ENCODE data around the gene PPP1R1B.

Gene PPP1R1B

GRCh38 chr17:39671651-39672521 is 45.1 kb downstream of the PPP1R1B start:
- no peak for DNase-seq

DNA sequence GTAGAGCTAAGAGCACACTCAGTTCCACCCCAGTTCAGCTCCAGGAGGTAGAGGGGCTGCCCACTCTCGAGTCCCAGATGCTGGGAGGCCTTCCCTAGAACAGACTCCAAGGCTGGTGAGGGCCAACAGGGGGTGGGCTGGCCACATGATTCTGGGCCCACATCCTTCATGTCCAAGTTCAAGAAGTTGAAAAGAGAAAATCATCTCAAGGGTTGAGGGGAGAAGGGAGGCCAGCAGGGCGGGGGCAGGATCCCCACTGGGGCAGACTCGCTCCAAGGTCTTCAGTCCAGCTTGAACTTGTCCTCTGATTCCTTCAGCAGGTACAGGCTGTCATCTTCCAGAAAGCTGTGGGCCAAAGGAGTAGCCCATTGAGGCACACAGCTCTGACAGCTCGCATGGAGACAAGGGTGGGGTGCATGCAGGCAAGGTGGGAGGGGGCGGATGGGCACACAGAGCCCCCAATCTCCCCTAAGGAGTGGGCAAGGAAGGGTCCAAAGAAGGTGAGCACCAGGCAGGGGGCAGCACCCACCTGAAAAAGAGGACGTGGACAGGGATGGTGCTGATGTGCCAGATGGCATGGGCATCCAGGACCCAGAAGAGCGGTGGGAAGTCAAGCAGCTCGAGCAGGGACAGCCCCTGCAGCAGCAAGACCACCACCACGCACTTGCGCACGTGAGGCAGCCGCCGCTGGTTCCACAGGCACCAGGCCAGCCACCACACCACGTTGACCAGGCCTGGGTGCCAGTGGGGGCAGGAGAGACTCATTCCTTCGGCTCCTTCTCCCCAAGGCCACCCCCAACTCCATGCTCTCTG is 46.0 kb downstream of the PPP1R1B start:
- no peak for DNase-seq

GRCh38 chr17:39673335-39674081 is 46.8 kb downstream of the PPP1R1B start:
- no peak for DNase-seq

DNA sequence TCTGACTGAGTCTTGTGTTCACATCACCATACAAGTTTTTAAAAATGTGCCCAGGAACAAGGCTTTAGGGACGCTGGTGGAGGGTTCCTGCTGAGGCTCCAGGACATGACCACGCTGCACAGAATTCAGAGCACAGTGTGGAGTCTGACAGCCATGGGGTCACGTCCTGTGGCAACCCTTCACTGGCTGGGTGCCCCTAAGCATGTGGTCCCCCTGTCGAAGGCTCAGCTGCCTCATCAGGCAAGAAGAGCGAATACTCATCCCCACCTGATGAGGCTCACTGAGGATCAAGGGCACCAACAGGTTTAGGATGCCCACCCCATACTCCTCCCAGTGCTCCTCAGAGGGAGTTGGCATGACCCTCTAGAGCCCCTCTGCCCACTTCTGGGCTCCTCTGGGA is 47.4 kb downstream of the PPP1R1B start:
- no peak for DNase-seq

DNA sequence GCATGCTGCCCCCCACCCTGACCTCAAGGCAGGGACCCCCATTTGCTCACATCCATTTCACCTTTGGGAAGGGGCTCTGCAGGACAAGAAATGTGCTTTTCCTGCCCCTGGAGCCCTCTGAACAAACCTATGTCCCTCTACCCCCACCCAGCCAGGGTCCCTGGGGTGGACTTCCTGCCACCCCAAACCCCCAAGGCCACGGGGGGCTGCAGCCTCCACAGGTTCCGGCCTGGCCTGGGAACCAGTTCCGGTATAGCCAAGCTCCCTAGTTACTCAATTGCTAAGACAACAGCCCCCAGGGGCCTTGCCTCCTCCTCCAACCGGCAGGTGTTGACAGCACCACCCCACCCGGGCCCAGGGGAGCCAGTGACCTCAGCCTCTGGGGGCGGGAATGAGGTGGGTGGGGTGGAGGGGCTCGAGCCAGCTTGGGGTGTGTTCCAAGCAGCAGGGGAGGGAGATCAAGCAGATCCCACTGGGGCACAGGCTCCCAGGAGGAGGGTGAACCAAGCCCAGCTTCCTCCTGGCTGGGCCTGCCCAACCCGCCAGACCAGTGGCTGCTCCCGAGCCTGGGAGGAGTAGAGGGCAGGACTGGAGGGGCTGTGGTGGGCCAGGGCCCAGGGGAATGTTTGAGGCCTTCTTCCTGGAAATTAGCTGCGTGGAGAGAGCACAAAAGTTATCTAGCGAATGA is 48.1 kb downstream of the PPP1R1B start:
- DNase-seq = no peak

- no peak for DNase-seq
Measured at GRCh38 chr17:39675390-39676082, 48.8 kb downstream of the PPP1R1B start.

DNA sequence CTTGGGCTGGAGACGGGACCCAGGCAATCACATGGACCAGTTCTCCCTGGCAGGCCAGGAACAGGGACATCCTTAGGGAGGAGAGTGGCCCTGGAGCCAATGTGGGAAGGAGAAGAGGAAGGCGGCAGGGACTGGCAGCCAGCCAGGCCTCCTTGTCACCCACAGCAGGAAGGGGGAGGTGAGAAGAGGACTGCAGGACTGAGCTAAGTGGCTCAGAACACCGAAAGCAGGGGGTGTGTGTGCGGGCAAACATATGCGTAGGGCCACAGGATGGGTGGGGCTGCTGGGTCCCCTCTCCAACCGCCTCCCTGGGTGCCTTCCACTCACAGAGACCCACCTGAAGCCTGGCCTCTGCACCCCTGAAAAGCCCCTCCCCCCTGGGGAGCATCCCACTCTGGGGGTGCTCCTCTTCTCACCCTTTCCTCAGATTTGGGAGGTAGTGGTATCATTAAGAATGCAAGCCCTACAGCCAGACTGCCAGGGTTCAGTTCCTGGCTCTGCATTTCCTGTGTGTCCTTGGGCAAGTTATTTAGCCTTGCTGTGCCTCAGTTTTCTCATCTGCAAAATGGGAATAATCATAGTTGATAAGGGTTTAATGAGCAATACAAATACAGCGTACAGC is 49.6 kb downstream of the PPP1R1B start:
- peak; percentile 76 for DNase-seq

GRCh38 chr17:39677072-39677471 is 50.3 kb downstream of the PPP1R1B start:
- DNase-seq = no peak

- no peak for DNase-seq
Measured at GRCh38 chr17:39677542-39678339, 51.0 kb downstream of the PPP1R1B start.

GRCh38 chr17:39678340-39679116 is 51.8 kb downstream of the PPP1R1B start:
- no peak for DNase-seq

DNA sequence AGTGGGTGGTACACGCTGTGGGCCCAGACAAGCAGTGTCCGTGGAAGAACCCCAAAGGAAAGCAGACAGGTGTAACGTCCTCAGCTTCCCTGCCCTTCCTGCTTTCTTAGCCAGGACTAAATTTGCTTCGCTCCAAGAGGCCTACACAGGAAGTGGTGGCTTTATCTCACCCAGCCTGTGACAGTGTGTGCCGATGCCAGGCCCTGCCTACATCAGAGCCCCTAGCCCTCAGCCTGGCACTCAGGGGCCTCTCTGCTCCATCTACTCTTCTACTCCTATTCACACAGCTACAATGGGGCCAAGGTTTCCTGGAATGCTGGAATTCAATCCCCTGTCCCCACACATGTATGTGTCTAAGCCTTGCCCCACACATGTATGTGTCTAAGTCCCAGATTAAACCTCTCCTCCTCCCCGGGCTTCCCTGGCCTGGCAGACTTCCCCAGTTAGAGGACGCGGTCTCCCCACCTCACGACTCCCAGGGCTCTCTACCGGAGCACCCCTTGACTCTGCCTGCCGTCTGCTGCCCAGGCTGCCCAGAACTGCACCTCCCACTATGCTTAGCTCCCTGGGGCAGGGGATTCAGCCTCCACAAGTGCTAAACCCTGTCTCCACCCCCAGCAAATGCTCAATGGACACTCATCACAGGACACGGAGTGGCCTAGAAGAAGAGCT is 52.9 kb downstream of the PPP1R1B start:
- DNase-seq = peak; percentile 65

- no peak for DNase-seq
Measured at GRCh38 chr17:39683295-39683939, 56.7 kb downstream of the PPP1R1B start.

- DNase-seq = no peak
Measured at GRCh38 chr17:39684369-39685192, 57.8 kb downstream of the PPP1R1B start.
